Stimulated activated naive CD8-positive, alpha-beta T cell treated with anti-CD3 and anti-CD28 coated beads, Interleukin-15, amount 100 ng/mL, for 72 hours (primary cell): ENCODE results near the gene MADCAM1.
A peak's percentile ranks its signal among the peaks of the same experiment; 100 is the strongest.

Experiments
- ATAC-seq: fragments of 150-1000 bp; cut with Tn5 transposase; 2 replicates; pipeline ENCODE4 v1.10.0; 2021; ENCODE audit warnings: mild to moderate bottlenecking, moderate library complexity
- DNase-seq, 2 donors: peaks; one replicate each; pipeline ENCODE4 v3.0.0; 2021 to 2022
- H3K27ac Mint-ChIP-seq, 2 donors: one replicate each; pipeline ENCODE4 v1.8.0; 2022; ENCODE audit warnings: mild to moderate bottlenecking in 2 of 2, mixed read lengths in 2 of 2, moderate library complexity in 2 of 2
- H3K27me3 Mint-ChIP-seq: one replicate; pipeline ENCODE4 v1.8.0; 2022; ENCODE audit warnings: mixed read lengths
- H3K4me1 Mint-ChIP-seq: one replicate; pipeline ENCODE4 v1.8.0; 2022; ENCODE audit warnings: mild to moderate bottlenecking, mixed read lengths
- H3K4me3 Mint-ChIP-seq, 2 donors: one replicate each; pipeline ENCODE4 v1.8.0; 2022; ENCODE audit warnings: mild to moderate bottlenecking in 2 of 2, mixed read lengths in 2 of 2, moderate library complexity in 1 of 2
- H3K9me3 Mint-ChIP-seq, 2 donors: one replicate each; pipeline ENCODE4 v1.8.0; 2022; ENCODE audit warnings: mixed read lengths in 2 of 2

Gene MADCAM1

DNA sequence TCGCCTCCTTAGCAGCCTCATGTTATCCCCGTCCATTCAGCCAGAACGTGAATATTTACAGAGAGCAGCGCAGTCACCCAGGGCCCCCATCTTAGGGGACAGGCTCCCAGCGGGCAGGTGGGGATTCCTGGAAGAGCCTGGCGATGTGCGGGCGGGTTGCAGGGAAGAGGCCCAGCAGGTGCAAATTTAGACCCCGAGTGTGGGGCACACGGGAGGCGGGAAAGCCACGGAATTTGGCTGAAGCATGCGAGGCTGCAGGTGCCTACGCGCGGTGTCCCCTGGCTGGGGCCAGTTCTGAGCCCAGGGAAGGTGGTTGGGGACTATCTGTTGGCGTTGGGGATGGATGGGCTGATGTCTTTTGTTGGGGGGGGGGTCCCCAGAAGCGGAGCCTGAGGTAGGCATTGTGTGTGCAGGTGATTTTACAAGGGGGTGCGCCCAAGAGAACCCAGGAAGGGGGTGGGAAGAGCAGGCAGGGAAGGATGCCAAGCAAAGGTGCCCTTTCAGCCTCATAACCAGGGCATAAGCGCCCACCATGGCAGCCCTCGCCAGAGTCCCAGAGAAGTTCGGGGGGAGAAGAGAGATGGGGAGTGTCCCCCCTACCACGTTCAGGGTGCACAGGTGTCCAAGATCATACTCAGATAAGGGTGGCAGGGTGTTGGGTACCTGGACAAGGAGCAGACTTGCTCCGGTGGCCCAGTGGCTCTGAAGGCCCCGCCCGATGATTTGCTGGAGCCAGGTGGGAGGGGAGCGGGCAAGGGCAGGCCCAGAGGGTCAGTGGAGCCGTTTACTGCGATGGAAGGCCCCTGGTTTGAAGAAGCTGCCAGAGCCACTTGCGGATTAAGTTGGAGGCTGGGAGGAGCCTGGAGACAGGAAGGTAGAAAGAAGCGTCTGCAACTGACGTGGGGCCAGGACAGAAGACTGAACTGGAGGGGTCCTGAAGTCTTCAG is 12.2 kb downstream of the MADCAM1 start:
- peak overlapping the region; percentile 100 for H3K27ac Mint-ChIP-seq
- ATAC-seq = no peak
- H3K9me3 Mint-ChIP-seq = no peaks in the 10 kb centered on the region
- H3K4me3 Mint-ChIP-seq = peak overlapping the region; percentile 81 to 95
- H3K27me3 Mint-ChIP-seq = no peaks in the 10 kb centered on the region
- DNase-seq = no peak
- peaks cover 57% of the 10 kb centered on the region for H3K4me1 Mint-ChIP-seq

DNA sequence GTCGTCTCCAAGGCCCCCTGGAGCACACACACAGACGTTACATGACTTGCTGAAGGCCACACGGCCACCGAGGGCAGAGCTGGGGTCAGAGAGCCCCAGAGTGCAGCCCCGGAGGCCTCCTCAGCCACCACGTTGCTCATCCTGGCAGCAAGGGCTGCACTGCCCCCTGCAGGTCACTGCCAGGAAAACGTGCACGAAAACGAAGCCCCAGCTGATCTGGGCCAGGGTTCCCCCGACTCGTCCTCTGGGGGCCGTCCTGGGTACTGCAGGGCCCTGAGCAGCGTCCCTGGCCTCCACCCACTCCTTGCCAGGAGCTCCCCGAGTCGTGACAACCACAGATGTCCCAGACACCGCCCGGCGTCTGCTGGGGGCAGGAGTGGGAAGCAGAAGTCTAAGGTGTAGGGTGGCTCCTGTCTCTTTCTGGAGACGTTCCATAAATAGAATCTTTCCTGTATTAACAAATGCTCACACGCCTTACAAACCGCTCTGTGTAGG is 14.4 kb downstream of the MADCAM1 start:
- Mint-ChIP-seq H3K4me1 (peaks cover 62% of the 10 kb centered on the region), H3K9me3 (no peaks in the 10 kb centered on the region), H3K4me3 (peak overlapping the region; percentile 90 to 95), H3K27me3 (no peaks in the 10 kb centered on the region), H3K27ac (peak overlapping the region; percentile 92 to 98)
- DNase-seq (peak; percentile 97), ATAC-seq (peak; percentile 69)

DNA sequence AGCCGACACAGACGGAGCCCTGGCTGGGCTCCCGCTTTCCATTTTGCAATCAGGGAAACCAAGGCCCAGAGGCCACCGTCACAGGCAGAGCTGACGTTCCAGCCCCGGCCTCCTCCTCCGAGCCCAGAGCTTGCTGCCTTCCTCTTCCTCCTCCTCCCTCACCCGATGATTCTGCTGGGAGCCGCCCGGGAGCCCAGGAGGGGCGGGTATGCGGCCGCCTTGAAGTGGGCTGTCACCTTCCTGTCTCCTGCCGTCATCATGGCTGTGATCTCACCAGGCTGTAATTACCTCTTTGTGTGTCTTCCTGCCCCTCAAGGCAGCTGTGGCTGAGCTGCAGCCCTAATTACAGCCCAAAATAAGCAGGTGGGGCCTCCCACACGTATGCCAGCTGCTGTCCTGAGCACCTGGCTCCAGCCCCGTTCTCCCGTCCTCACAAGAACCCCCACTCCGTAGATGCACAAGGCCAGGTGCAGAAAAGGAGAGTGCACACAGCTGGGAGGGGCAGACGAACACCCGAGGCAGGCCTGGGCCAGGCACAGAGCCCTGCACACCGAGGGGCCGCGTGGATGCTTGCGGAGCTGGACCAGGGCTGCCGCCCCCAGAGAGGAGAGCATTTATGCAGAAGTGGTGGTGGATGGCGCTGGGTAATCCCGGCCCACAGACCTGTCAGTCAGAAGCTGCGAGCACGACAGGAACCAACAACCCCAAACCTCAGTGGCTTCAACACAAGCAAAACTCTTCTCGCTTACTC is 15.0 kb downstream of the MADCAM1 start:
- DNase-seq (peak; percentile 76 to 82), ATAC-seq (peak; percentile 63)
- H3K4me1 Mint-ChIP-seq = peaks cover 58% of the 10 kb centered on the region
- no peaks in the 10 kb centered on the region for H3K9me3 Mint-ChIP-seq
- peak overlapping the region; percentile 90 to 95 for H3K4me3 Mint-ChIP-seq
- no peaks in the 10 kb centered on the region for H3K27me3 Mint-ChIP-seq
- peak overlapping the region; percentile 92 to 98 for H3K27ac Mint-ChIP-seq

DNA sequence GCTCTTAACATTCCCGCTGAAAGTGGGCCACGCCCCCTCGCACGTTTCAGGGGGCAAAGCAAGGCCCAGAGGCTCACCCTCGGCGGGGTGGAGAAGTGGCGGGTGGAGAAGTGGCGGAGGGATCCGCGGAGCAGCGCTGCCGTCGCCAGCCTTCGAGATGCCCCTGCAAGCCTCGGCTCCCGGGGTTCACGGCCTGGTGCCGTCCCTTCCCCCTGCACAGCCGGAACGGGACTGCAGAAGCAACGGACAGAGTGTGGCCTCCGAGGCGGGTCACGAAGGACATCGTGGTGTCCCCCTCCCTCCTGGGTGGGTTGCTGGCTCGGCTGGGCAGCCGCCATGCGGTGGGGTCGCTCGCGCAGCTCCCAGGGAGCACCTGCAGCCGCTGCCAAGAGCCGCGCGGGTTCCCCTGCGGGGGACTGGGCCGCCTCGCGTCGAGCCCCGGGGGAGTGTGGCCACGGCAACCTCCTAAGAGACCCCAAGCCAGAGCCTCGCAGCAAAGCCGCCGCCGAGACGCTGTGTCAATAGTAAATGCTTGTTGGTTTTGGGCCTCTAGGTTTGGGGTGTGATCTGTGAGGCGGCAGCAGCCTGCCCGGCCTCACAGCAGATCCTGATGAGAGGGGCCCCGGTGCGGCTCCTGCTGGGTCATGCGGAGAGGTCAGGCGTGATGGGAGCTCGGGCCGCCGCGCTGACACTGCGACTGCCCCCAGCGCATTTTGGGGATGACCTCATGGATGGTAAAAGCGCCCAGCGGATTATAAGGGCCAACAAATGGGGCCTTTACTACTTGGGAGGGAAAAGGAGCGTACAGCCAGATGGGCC is 16.5 kb downstream of the MADCAM1 start:
- ATAC-seq = no peak
- no peaks in the 10 kb centered on the region for H3K27me3 Mint-ChIP-seq
- peaks cover 63% of the 10 kb centered on the region for H3K4me1 Mint-ChIP-seq
- no peaks in the 10 kb centered on the region for H3K9me3 Mint-ChIP-seq
- no peak overlapping the region for H3K27ac Mint-ChIP-seq
- H3K4me3 Mint-ChIP-seq = no peak overlapping the region
- no peak for DNase-seq

DNA sequence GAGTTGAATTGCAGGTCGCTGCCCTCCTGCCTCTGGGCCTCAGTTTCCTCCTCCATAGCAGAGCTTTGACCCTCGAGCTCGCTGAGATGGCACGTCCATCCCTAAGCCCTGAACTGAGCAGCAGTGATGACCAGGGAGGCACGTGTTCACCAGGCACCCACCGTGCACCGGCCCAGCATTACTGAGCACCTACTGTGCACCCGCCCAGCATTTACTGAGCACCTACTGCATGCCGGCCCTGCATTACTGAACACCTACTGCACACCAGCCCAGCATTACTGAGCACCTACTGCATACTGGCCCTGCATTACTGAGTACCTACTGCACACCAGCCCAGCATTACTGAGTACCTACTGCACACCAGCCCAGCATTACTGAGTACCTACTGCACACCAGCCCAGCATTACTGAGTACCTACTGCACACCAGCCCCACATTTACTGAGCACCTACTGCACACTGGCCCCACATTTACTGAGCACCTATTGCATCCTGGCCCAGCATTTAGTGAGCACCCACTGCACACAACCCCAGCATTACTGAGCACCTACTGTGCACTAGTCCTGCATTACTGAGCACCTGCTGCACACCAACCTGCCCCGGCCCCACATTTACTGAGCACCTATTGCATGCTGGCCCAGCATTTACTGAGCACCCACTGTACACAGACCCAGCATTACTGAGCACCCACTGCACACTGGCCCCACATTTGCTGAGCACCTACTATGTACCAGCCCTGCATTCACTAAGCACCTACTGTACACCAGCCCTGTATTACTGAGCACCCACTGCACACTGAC is 17.3 kb downstream of the MADCAM1 start:
- no peaks in the 10 kb centered on the region for H3K9me3 Mint-ChIP-seq
- DNase-seq (no peak), ATAC-seq (no peak)
- H3K27me3 Mint-ChIP-seq = no peaks in the 10 kb centered on the region
- peaks cover 55% of the 10 kb centered on the region for H3K4me1 Mint-ChIP-seq
- no peak overlapping the region for H3K4me3 Mint-ChIP-seq
- peak overlapping the region in 1 of 2 donors; percentile 54 for H3K27ac Mint-ChIP-seq

DNA sequence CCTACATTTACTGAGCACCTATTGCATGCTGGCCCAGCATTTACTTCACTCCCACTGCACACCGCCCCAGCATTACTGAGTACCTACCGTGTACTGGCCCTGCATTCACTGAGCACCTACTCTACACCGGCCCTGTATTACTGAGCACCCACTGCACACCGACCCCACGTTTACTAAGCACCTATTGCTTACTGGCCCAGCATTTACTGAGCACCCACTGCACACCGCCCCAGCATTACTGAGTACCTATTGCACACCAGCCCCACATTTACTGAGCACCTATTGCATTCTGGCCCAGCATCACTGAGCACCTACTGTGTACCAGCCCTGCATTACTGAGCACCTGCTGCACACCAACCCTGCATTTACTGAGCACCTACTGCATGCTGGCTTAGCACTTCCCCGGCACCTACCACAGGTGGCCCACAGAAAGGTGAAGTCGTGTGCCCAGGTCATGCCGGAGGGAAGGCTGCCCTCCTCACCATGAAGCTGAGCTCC is 17.9 kb downstream of the MADCAM1 start:
- no peak for DNase-seq
- ATAC-seq = no peak
- Mint-ChIP-seq H3K27me3 (no peaks in the 10 kb centered on the region), H3K4me1 (peaks cover 48% of the 10 kb centered on the region), H3K27ac (no peak overlapping the region), H3K9me3 (no peaks in the 10 kb centered on the region), H3K4me3 (no peak overlapping the region)

DNA sequence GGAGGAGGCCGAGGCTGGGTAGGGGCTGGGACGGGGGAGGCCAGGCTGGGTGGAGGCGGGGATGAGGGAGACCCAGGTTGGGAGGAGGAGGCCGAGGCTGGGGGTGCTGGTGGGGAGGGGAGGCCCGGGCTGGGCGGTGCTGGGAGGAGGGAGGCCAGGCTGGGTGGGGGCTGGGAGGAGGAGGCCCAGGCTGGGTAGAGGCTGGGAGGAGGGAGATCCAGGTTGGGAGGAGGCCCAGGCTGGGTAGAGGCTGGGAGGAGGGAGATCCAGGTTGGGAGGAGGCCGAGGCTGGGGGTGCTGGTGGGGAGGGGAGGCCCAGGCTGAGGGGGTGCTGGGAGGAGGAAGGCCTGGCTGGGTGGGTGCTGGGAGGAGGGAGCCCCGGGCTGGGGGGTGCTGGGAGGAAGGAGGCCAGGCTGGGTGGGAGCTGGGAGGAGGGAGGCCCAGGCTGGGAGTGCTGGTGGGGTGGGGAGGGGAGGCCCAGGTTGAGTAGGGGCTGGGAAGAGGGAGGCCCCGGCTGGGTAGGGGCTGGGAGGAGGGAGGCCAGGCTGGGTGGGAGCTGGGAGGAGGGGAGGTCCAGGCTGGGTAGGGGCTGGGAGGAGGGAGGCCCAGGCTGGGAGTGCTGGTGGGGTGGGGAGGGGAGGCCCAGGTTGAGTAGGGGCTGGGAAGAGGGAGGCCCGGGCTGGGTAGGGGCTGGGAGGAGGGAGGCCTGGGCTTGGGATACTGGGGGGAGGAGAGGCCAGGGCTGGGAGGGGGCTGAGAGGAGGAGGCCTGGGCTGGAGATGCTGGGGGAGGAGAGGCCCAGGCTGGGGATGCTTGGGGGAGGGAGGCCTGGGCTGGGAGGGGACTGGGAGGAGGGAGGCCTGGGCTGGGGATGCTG is 21.7 kb downstream of the MADCAM1 start:
- no peaks in the 10 kb centered on the region for H3K27me3 Mint-ChIP-seq
- no peak overlapping the region for H3K27ac Mint-ChIP-seq
- H3K4me1 Mint-ChIP-seq = peaks cover 18% of the 10 kb centered on the region
- no peak for DNase-seq
- no peaks in the 10 kb centered on the region for H3K9me3 Mint-ChIP-seq
- no peak overlapping the region for H3K4me3 Mint-ChIP-seq
- peak; percentile 48 for ATAC-seq

DNA sequence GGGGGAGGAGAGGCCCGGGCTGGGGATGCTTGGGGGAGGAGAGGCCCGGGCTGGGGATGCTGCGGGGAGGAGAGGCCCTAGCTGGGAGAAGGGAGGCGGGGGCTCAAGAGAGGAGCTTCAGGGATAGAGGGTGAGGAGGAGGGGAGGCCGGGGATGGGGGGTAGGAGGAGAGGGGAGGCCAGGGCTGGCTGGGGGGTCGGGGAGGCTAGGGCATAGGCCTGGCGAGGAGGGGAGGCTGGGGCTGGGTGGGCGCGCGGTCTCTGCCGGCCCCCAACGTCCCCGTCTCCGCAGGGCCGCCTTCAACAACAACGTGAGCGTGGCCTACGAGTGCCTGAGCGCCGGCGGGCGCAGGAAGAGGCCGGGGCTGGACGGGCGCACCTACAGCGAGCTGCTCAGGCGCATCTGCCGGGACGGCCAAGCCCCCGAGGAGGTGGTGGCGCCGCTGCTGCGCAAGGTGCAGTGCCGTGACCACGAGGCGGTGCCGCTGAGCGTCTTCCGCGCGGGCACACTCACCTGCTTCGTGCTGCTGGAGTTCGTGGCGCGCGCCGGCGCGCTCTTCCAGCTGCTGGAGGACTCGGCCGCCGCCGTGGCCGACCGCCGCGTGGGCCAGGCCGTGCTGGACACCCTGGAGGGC is 22.4 kb downstream of the MADCAM1 start:
- no peaks in the 10 kb centered on the region for H3K27me3 Mint-ChIP-seq
- DNase-seq (peak; percentile 55 to 59), ATAC-seq (peak; percentile 78)
- no peaks in the 10 kb centered on the region for H3K9me3 Mint-ChIP-seq
- peak overlapping the region in 1 of 2 donors; percentile 35 for H3K4me3 Mint-ChIP-seq
- H3K4me1 Mint-ChIP-seq = peaks cover 18% of the 10 kb centered on the region
- no peak overlapping the region for H3K27ac Mint-ChIP-seq

DNA sequence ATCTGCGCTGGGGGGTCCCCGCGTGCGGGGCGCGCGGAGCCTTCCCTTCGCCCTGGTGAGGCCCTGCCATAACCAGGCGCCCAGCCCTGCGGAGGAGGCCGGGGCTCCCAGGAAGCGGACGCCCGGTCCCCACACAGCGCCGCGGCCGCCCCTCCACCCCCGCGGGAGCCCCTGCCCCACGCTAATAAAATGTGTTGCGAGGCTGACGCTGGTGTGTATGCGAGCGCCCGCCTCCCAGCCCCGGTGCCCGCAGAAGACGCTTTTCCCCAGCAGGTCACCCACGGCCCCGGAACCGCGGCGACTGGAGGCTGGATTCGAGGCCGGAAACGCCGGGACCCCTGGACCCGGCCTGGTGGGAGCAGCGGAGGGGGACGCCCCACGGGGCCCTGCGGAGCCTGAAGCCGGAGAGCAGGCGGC is 23.2 kb downstream of the MADCAM1 start:
- Mint-ChIP-seq H3K27ac (no peak overlapping the region), H3K4me3 (no peak overlapping the region), H3K9me3 (no peaks in the 10 kb centered on the region), H3K27me3 (no peaks in the 10 kb centered on the region), H3K4me1 (peaks cover 18% of the 10 kb centered on the region)
- peak; percentile 39 for ATAC-seq
- no peak for DNase-seq

DNA sequence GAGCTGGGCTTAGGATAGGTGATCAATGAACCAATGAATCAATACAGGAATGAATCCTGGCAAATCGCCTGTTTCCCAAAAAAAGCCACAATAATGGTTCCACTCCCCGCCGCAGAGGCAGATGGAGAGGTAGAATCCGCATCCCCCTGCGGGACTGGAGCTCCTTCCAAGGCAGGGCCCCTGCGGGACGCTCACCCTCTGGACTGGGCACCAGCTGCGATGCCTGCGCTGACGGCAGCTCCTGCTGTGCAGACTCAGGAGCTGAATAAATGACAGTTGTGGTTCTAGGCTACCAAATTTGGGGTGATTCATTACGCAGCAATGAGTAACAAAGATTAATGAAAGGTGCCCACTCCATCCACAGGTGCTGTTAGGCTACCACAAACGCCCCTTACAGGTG is 26.4 kb downstream of the MADCAM1 start:
- Mint-ChIP-seq H3K27me3 (no peaks in the 10 kb centered on the region), H3K9me3 (no peaks in the 10 kb centered on the region), H3K27ac (no peak overlapping the region), H3K4me1 (peaks cover 9% of the 10 kb centered on the region), H3K4me3 (no peak overlapping the region)
- ATAC-seq (no peak), DNase-seq (no peak)

DNA sequence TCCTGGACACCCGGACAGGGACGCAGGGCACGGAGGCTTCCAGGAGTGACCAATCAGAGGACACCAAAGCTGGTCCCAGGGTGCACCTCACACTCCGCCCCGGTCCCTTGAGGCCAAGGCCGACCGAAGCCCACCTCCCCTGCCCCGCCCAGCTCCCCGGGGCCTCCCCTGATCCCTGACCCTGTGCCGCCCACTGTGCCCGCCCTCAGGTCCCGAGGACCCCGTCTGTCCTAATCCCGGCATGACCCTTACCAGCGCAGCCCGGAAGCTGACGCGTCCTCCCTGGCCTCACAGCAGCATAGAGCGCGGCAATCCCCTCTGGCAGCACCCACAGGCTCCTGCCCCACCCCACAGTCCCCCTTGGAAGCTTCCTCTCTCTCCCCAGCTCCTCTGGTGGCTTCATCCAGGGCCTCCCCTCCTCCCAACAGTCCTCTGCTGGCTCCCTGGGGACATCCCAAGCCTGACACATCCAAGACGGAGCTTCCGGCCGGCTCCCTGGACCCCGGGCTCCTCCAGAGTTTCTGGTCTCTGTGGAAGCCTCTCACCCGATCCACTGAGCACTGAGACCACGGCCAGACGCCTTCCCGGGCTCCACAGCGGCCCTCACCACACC is 27.9 kb downstream of the MADCAM1 start:
- no peaks in the 10 kb centered on the region for H3K27me3 Mint-ChIP-seq
- ATAC-seq (peak; percentile 47), DNase-seq (no peak)
- H3K4me1 Mint-ChIP-seq = peaks cover 18% of the 10 kb centered on the region
- no peak overlapping the region for H3K4me3 Mint-ChIP-seq
- H3K27ac Mint-ChIP-seq = no peak overlapping the region
- H3K9me3 Mint-ChIP-seq = no peaks in the 10 kb centered on the region

DNA sequence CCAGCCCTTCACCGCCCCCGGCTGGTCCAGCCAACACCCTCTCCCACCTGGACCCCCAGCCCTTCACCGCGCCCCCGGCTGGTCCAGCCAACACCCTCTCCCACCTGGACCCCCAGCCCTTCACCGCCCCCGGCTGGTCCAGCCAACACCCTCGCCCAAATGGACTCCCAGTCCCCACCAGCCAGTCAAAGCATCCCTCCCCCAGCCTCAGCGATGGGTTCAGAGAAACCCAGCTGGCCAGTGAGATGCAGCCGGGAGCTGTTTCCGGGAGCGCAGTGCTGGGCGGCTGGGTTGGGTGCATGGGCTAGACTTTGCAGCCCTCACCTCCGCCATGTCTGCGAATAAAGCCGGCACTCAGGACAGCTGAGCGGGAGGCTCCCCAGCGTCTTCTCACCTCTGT is 28.7 kb downstream of the MADCAM1 start:
- Mint-ChIP-seq H3K4me3 (no peak overlapping the region), H3K4me1 (peaks cover 20% of the 10 kb centered on the region), H3K27me3 (no peaks in the 10 kb centered on the region), H3K9me3 (no peaks in the 10 kb centered on the region), H3K27ac (peak overlapping the region in 1 of 2 donors; percentile 95)
- no peak for DNase-seq
- no peak for ATAC-seq

DNA sequence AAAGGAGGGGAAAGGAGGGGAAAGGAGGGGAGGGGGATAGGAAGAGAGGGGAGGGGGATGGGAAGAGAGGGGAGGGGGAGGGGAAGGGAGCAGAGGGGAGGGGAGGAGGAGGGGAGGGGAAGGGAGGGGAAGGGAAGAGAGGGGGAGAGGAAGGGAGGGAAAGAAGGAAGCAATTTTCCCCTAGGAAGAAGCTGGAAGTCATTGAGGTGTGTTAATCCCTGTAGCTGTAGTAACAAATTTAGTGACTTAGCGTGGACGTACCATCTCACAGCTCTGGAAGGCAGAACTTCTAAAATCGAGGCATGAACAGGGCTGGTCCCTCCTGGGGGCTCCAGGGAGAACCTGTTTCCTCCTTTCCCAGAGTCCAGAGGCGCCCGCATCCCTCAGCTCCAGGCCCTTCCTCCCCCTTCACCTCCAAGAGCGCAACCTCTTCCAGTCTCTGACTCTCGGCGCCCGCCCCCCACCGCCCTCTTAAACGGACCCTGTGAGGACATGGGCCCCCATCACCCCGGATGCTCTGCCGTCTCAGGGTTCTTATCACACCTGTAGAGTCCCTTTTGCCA is 29.7 kb downstream of the MADCAM1 start:
- H3K27ac Mint-ChIP-seq = peak overlapping the region in 1 of 2 donors; percentile 83
- no peak for ATAC-seq
- DNase-seq = no peak
- H3K27me3 Mint-ChIP-seq = no peaks in the 10 kb centered on the region
- no peaks in the 10 kb centered on the region for H3K9me3 Mint-ChIP-seq
- no peak overlapping the region for H3K4me3 Mint-ChIP-seq
- H3K4me1 Mint-ChIP-seq = peaks cover 26% of the 10 kb centered on the region
